ENCODE data around the gene SUGP1.

- TF ChIP-seq POLR2A (IDR thresholded peaks at IDR 0.05) (no peak), CTCF (IDR thresholded peaks at IDR 0.05) (no peak), EP300 (IDR thresholded peaks at IDR 0.05) (no peak), POLR2AphosphoS5 (IDR thresholded peaks at IDR 0.05) (no peak)
Observed at GRCh38 chr19:19267305-19267704, 53.0 kb downstream of the SUGP1 start.

Measured in stomach (tissue), 4 donors.